ENCODE results near the gene SIN3A. TPM values are rescaled to one million over a fixed set of nuclear protein-coding genes. Genes with fewer than 3 reads are reported as not detected.
A peak's percentile ranks its signal among the peaks of the same experiment; 100 is the strongest.

SIN3A gene
- total and polyA plus RNA-seq, 9 of the 15 experiments (the other 6 are each of a cell fraction or from before 2014, with no cell fraction given): 11.1 to 70.3 (median 25.3) TPM

- peaks cover 10% of the 10 kb centered on the region for H4K20me1 ChIP-seq (replicated peaks; ENCODE audit: control insufficient read depth, insufficient read depth, low read length)
- H3K4me1 ChIP-seq (replicated peaks in 1 of 2; ENCODE audit: control insufficient read depth in 2 of 2, insufficient read depth in 2 of 2, low read length in 2 of 2): peaks cover 12 to 19% of the 10 kb centered on the region in 2 experiments; a peak in 4 of 5 replicates
- DNase-seq (ENCODE audit: extremely low read depth in 1 of 4, low spot score in 3 of 4) (no peak), FAIRE-seq (no peak), ATAC-seq (no peak)
- ChIA-PET POLR2A (interaction anchor here (0.7 to 2.5 kb wide), 5 partner anchors 12 to 259 kb away, joined by 3 to 36 read pairs (median 6); partner anchors contain the start of gene SNUPN), CTCF (ENCODE audit: low intra/inter-chr PET ratio) (interaction anchor here (1.2 to 1.6 kb wide), 2 partner anchors 273 to 317 kb away, joined by 4 to 9 read pairs; partner anchors contain the start of gene IMP3)
- peak overlapping the region; percentile 94 for H3K4me2 ChIP-seq (ENCODE audit: insufficient read depth, low read length)
- in situ Hi-C loops (cut with MboI): loop anchor here (5.0 kb wide), 1 partner anchor 310 kb away; no protein-coding TSS in a partner anchor
- no peak overlapping the region; the same call in 1 of the 2 replicates for H3K4me3 ChIP-seq
- H3K36me3 ChIP-seq (ENCODE audit: control insufficient read depth, insufficient read depth, low read length): peaks cover 83% of the 10 kb centered on the region
- no peak overlapping the region for H2AFZ ChIP-seq (ENCODE audit: low read depth, low read length)
- no peaks in the 10 kb centered on the region for H3K9me1 ChIP-seq (ENCODE audit: control insufficient read depth, insufficient read depth, low read length)
- no peaks in the 10 kb centered on the region for H3K27me3 ChIP-seq (ENCODE audit: control insufficient read depth in 2 of 2, insufficient read depth in 2 of 2, low read length in 2 of 2)
- BruUV-seq (replicated peaks): TSS peak; percentile 38
- H3K9me3 ChIP-seq (replicated peaks; ENCODE audit: control insufficient read depth, insufficient read depth, low read depth, low read length): no peaks in the 10 kb centered on the region
- H3K9ac ChIP-seq (ENCODE audit: insufficient read depth in 1 of 2, low read depth in 2 of 2, low read length in 2 of 2): peak overlapping the region in 1 of 2 experiments; percentile 57; a peak in 1 of 4 replicates
- intact Hi-C loops (cut with micrococcal nuclease): no loop called here
- no peak overlapping the region for H3K27ac ChIP-seq (ENCODE audit: extremely low read depth, low read depth, low read length)
- H3K79me2 ChIP-seq (ENCODE audit: control insufficient read depth, insufficient read depth, low read length): peaks cover 26% of the 10 kb centered on the region
- no peak for TF ChIP-seq GABPB1 (CRISPR knock-in tag; IDR thresholded peaks at IDR 0.05)
- TF ChIP-seq, protein P1, sequence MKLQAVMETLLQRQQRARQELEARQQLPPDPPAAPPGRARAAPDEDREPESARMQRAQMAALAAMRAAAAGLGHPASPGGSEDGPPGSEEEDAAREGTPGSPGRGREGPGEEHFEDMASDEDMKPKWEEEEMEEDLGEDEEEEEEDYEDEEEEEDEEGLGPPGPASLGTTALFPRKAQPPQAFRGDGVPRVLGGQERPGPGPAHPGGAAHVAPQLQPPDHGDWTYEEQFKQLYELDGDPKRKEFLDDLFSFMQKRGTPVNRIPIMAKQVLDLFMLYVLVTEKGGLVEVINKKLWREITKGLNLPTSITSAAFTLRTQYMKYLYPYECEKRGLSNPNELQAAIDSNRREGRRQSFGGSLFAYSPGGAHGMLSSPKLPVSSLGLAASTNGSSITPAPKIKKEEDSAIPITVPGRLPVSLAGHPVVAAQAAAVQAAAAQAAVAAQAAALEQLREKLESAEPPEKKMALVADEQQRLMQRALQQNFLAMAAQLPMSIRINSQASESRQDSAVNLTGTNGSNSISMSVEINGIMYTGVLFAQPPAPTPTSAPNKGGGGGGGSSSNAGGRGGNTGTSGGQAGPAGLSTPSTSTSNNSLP (IDR thresholded peaks at IDR 0.05; ENCODE audit: borderline replicate concordance, low read depth, low read length): no peak
- no peak for TF ChIP-seq ETS1 (conservative IDR thresholded peaks at IDR 0.05; ENCODE audit: control insufficient read depth, low read depth, low read length)
- TF ChIP-seq, protein P2, sequence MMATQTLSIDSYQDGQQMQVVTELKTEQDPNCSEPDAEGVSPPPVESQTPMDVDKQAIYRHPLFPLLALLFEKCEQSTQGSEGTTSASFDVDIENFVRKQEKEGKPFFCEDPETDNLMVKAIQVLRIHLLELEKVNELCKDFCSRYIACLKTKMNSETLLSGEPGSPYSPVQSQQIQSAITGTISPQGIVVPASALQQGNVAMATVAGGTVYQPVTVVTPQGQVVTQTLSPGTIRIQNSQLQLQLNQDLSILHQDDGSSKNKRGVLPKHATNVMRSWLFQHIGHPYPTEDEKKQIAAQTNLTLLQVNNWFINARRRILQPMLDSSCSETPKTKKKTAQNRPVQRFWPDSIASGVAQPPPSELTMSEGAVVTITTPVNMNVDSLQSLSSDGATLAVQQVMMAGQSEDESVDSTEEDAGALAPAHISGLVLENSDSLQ (IDR thresholded peaks at IDR 0.05): no peak
- no peak for TF ChIP-seq KLF13 (tag; IDR thresholded peaks at IDR 0.05; ENCODE audit: borderline replicate concordance, low read depth)
- TF ChIP-seq SREBF2 (CRISPR knock-in tag; IDR thresholded peaks at IDR 0.05): no peak
- TF ChIP-seq PURB (CRISPR knock-in tag; IDR thresholded peaks at IDR 0.05; ENCODE audit: low read depth): no peak
- no peak for TF ChIP-seq ZNF24 (IDR thresholded peaks at IDR 0.05)
- no peak for TF ChIP-seq ETS2 (tag; IDR thresholded peaks at IDR 0.05; ENCODE audit: borderline replicate concordance, poor library complexity, severe bottlenecking)
- TF ChIP-seq, protein P3, sequence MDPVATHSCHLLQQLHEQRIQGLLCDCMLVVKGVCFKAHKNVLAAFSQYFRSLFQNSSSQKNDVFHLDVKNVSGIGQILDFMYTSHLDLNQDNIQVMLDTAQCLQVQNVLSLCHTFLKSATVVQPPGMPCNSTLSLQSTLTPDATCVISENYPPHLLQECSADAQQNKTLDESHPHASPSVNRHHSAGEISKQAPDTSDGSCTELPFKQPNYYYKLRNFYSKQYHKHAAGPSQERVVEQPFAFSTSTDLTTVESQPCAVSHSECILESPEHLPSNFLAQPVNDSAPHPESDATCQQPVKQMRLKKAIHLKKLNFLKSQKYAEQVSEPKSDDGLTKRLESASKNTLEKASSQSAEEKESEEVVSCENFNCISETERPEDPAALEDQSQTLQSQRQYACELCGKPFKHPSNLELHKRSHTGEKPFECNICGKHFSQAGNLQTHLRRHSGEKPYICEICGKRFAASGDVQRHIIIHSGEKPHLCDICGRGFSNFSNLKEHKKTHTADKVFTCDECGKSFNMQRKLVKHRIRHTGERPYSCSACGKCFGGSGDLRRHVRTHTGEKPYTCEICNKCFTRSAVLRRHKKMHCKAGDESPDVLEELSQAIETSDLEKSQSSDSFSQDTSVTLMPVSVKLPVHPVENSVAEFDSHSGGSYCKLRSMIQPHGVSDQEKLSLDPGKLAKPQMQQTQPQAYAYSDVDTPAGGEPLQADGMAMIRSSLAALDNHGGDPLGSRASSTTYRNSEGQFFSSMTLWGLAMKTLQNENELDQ (CRISPR knock-in tag; IDR thresholded peaks at IDR 0.05; ENCODE audit: borderline replicate concordance): no peak
- no peak for TF ChIP-seq CEBPG (CRISPR knock-in tag; IDR thresholded peaks at IDR 0.05)
- no peak for TF ChIP-seq CEBPG (tag; conservative IDR thresholded peaks at IDR 0.05 in 1 of 2, IDR thresholded peaks at IDR 0.05 in 1 of 2)
- no peak for TF ChIP-seq KLF16 (IDR thresholded peaks at IDR 0.05)
- TF ChIP-seq POLR2A (conservative IDR thresholded peaks at IDR 0.05): no peak
Observed at GRCh38 chr15:75367006-75367405, 84.5 kb downstream of the SIN3A start.

Measured in K562 (cell line).